K562 treated with DMSO at 1 percent for 4 hours (cell line): Measurements from ENCODE around the gene VSIG8. TPM values are rescaled to one million over a fixed set of nuclear protein-coding genes. Genes with fewer than 3 reads are reported as not detected.

Source experiments
- total RNA-seq: library from RNA; unstranded; fragments of 300-600 nt; gene quantifications from 2 replicates; pipeline ENCODE4 v1.2.3, GENCODE V29; 2022; ENCODE audit not compliant: insufficient read depth

VSIG8 gene
- total RNA-seq = not detected in 2 replicates

DNA sequence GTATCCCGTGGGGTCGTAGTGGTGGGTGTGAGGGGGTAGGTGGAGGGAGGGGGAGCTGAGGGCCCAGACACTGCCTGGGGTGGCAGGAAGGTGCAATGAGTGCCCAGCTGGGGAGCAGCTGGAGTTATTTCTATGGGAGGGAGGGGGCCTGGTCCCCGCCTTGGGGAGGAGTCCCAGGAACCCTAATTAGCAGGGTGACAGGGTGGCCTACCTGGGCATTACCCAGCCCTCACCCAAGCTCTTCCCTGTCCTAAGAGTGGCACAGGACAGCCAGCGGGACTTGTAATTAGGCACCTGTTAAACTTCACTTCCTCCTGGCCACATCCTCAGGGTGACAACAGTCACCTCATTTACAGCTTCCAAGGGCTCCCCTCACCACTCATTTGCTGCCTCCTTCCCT lies at the start of gene VSIG8:
Gene VSIG8, minus strand, starts transcription at position 101 of the 400 bp plus-strand sequence. CDS start 136 bp downstream, outside the sequence.

DNA sequence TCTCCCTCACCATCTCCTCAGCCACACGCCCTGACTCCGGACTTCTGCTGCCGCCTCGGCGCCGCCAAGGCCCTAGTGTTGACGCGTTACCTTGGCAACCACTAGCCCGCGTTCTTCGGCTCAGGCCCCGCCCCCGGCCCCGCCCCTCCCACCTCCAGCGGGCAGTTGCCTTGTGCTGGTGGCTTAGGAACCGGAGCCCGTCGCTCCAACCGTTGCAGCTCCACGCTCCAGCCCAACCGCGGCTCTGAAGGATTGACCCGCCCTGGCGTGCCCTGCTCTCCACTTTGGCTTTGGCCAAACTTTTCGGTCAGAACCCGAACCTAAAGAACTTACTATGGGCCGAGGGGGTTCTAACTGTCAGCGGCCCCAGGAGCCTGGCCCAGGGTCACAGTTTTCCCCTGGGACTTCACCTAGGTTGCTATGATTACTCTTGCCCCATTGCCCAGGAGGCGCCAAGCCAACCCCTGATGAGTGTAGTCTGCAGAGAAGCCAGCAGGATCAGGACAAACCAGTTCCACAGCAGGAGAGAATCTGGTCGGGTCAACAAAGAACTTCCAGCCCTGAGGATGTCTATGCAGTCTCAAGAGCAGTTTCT lies 37.7 kb upstream of the VSIG8 start, which contains the start of gene CFAP45:
Gene CFAP45, minus strand, starts transcription at position 80 of the 595 bp plus-strand sequence. Its CDS starts 67 bp downstream, at position 13.

GRCh38 chr1:159826441-159827101 lies 35.9 kb downstream of the VSIG8 start, which contains the start of gene SLAMF8:
Gene SLAMF8, plus strand, starts transcription at chr1:159826873. Its CDS starts 26 bp downstream, at chr1:159826899.

Other genes with a start within 250 kb of the VSIG8 start
- not detected in 2 replicates for gene CRP, start 148.1 kb downstream of the VSIG8 start, total RNA-seq
- gene DUSP23, start 81.7 kb downstream of the VSIG8 start, total RNA-seq = 51.9 and 53.3 TPM in 2 replicates
- gene FCRL6, start 60.3 kb downstream of the VSIG8 start, total RNA-seq = not detected in 2 replicates
- gene SLAMF8, start 35.8 kb downstream of the VSIG8 start, total RNA-seq = not detected in 2 replicates
- 0.98 TPM in 1 of 2 replicates, not detected in the other for gene CFAP45, start 37.5 kb upstream of the VSIG8 start, total RNA-seq
- gene TAGLN2, start 62.9 kb upstream of the VSIG8 start, total RNA-seq = 533 and 588 TPM in 2 replicates
- gene IGSF9, start 83.0 kb upstream of the VSIG8 start, total RNA-seq = not detected in 2 replicates
- gene SLAMF9, start 91.6 kb upstream of the VSIG8 start, total RNA-seq = not detected in 2 replicates
- gene PIGM, start 169.3 kb upstream of the VSIG8 start, total RNA-seq = 1.3 and 1.5 TPM in 2 replicates
- gene KCNJ10, start 207.5 kb upstream of the VSIG8 start, total RNA-seq = not detected in 2 replicates
- gene KCNJ9, start 218.9 kb upstream of the VSIG8 start, total RNA-seq = not detected in 2 replicates
- 15.5 and 16.6 TPM in 2 replicates for gene IGSF8, start 236.0 kb upstream of the VSIG8 start, total RNA-seq